ENCODE results near the gene DLST.

DLST gene

GRCh38 chr14:74897642-74898041, 15.9 kb downstream of the DLST start:
- DNase-seq: no peak

GRCh38 chr14:74898083-74898482, 16.4 kb downstream of the DLST start:
- DNase-seq: no peak

- DNase-seq: no peak
Measured at GRCh38 chr14:74898694-74899093, 17.0 kb downstream of the DLST start.

GRCh38 chr14:74902941-74903705, 21.4 kb downstream of the DLST start:
- no peak for DNase-seq

GRCh38 chr14:74904635-74905503, 23.2 kb downstream of the DLST start:
- no peak for DNase-seq

GRCh38 chr14:74905595-74906142, 24.0 kb downstream of the DLST start:
- peak; percentile 56 for DNase-seq

GRCh38 chr14:74906925-74907521, 25.3 kb downstream of the DLST start:
- no peak for DNase-seq

- no peak for DNase-seq
Measured at GRCh38 chr14:74907744-74908143, 26.0 kb downstream of the DLST start.

GRCh38 chr14:74908861-74909341, 27.2 kb downstream of the DLST start:
- no peak for DNase-seq

GRCh38 chr14:74909501-74909900, 27.8 kb downstream of the DLST start:
- no peak for DNase-seq

GRCh38 chr14:74909911-74910310, 28.2 kb downstream of the DLST start:
- no peak for DNase-seq

GRCh38 chr14:74910556-74910955, 28.8 kb downstream of the DLST start:
- no peak for DNase-seq

- no peak for DNase-seq
Measured at GRCh38 chr14:74911221-74911620, 29.5 kb downstream of the DLST start.

GRCh38 chr14:74911704-74912103, 30.0 kb downstream of the DLST start:
- DNase-seq: no peak

- no peak for DNase-seq
Measured at GRCh38 chr14:74912111-74912510, 30.4 kb downstream of the DLST start.

GRCh38 chr14:74912801-74913200, 31.1 kb downstream of the DLST start:
- DNase-seq: no peak

- no peak for DNase-seq
Measured at GRCh38 chr14:74913393-74913910, 31.7 kb downstream of the DLST start.

GRCh38 chr14:74913986-74914573, 32.4 kb downstream of the DLST start:
- DNase-seq: peak; percentile 69

GRCh38 chr14:74915426-74915825, 33.7 kb downstream of the DLST start:
- no peak for DNase-seq

GRCh38 chr14:74915826-74916225, 34.1 kb downstream of the DLST start:
- DNase-seq: no peak

GRCh38 chr14:74917178-74917543, 35.4 kb downstream of the DLST start:
- DNase-seq: no peak

GRCh38 chr14:74917646-74918081, 35.9 kb downstream of the DLST start:
- no peak for DNase-seq

Data from fibroblast of skin of abdomen (primary cell).